Neuronal stem cell (in vitro differentiated cells): ENCODE results near the gene TMEM131L.

ENCODE experiments used
- DNase-seq: peaks from one replicate; pipeline ENCODE4 v3.0.0-alpha.2; 2013; ENCODE audit warnings: low spot score
- H2AFZ ChIP-seq: one replicate; pipeline ENCODE4 v1.6.1; 2013; ENCODE audit warnings: mild to moderate bottlenecking, low read length, inconsistent platforms
- H2AK5ac ChIP-seq: 2 replicates; pipeline ENCODE4 v1.6.1; 2013; ENCODE audit warnings: low read depth, mild to moderate bottlenecking, inconsistent platforms, low read length, moderate library complexity, mixed read lengths
- H2BK120ac ChIP-seq: 2 replicates; pipeline ENCODE4 v1.6.1; 2013; ENCODE audit warnings: low read depth, mild to moderate bottlenecking, inconsistent platforms, low read length, moderate library complexity, mixed read lengths
- H2BK12ac ChIP-seq: one replicate; pipeline ENCODE4 v1.6.1; 2013; ENCODE audit warnings: low read length, inconsistent platforms
- H2BK15ac ChIP-seq: 2 replicates; pipeline ENCODE4 v1.6.1; 2013; ENCODE audit warnings: mild to moderate bottlenecking, low read length, inconsistent platforms, mixed read lengths
- H2BK5ac ChIP-seq: one replicate; pipeline ENCODE4 v1.6.1; 2013; ENCODE audit warnings: inconsistent platforms, mild to moderate bottlenecking, low read length, moderate library complexity
- H3K14ac ChIP-seq: one replicate; pipeline ENCODE4 v1.6.1; 2013; ENCODE audit warnings: low read length, inconsistent platforms
- H3K18ac ChIP-seq: 2 replicates; pipeline ENCODE4 v1.6.1; 2013; ENCODE audit warnings: low read length, inconsistent platforms
- H3K23ac ChIP-seq: 2 replicates; pipeline ENCODE4 v1.6.1; 2013; ENCODE audit warnings: low read depth, mild to moderate bottlenecking, mixed read lengths, low read length, inconsistent platforms; ENCODE audit not compliant: poor library complexity
- H3K27ac ChIP-seq: replicated peaks from 3 replicates; pipeline ENCODE4 v1.5.1; 2013; ENCODE audit warnings: low read length, inconsistent platforms
- H3K27me3 ChIP-seq, 3 experiments: 2 replicates each; pipeline ENCODE4 v1.6.1; 2013; ENCODE audit warnings: low read length in 3 of 3, mild to moderate bottlenecking in 2 of 3, inconsistent platforms in 1 of 3, low read depth in 1 of 3, mixed read lengths in 1 of 3, moderate library complexity in 1 of 3; ENCODE audit not compliant: control insufficient read depth in 3 of 3, insufficient read depth in 3 of 3
- H3K36me3 ChIP-seq, 2 donors: replicated peaks in 1 of 2; 2 replicates each; pipeline ENCODE4 v1.6.1; 2013; ENCODE audit warnings: low read length in 2 of 2; ENCODE audit not compliant: control insufficient read depth in 2 of 2, insufficient read depth in 2 of 2
- H3K4ac ChIP-seq: 2 replicates; pipeline ENCODE4 v1.6.1; 2013; ENCODE audit warnings: inconsistent platforms, mild to moderate bottlenecking, low read length, moderate library complexity
- H3K4me1 ChIP-seq, 2 donors: 1 replicate in 1 of 2; 2 replicates in 1 of 2; pipeline ENCODE4 v1.6.1; 2013; ENCODE audit warnings: low read length in 2 of 2, low read depth in 1 of 2; ENCODE audit not compliant: control insufficient read depth in 2 of 2, insufficient read depth in 1 of 2
- H3K4me2 ChIP-seq: one replicate; pipeline ENCODE4 v1.6.1; 2013; ENCODE audit warnings: mild to moderate bottlenecking, low read length, inconsistent platforms; ENCODE audit not compliant: insufficient read depth, poor library complexity, severe bottlenecking
- H3K4me3 ChIP-seq, 2 donors: 2 replicates each; pipeline ENCODE4 v1.5.1; 2013; ENCODE audit warnings: low read length in 2 of 2, mild to moderate bottlenecking in 2 of 2, inconsistent platforms in 1 of 2, moderate library complexity in 1 of 2
- H3K79me1 ChIP-seq: one replicate; pipeline ENCODE4 v1.6.1; 2013; ENCODE audit warnings: low read depth, mild to moderate bottlenecking, inconsistent platforms, low read length, moderate library complexity
- H3K9ac ChIP-seq: one replicate; pipeline ENCODE4 v1.6.1; 2013; ENCODE audit warnings: mild to moderate bottlenecking, low read depth, low read length, inconsistent platforms; ENCODE audit not compliant: poor library complexity
- H3K9me3 ChIP-seq, 2 donors: replicated peaks in 1 of 2; 2 replicates each; pipeline versions ENCODE3 to v1.6.1; 2013; ENCODE audit warnings: low read length in 2 of 2, mild to moderate bottlenecking in 2 of 2, inconsistent platforms in 1 of 2, low read depth in 1 of 2, mixed read lengths in 1 of 2, moderate library complexity in 1 of 2; ENCODE audit not compliant: control insufficient read depth in 2 of 2, insufficient read depth in 1 of 2
- H4K8ac ChIP-seq: one replicate; pipeline ENCODE4 v1.6.1; 2013; ENCODE audit warnings: low read depth, mild to moderate bottlenecking, inconsistent platforms, low read length, moderate library complexity
- H4K91ac ChIP-seq: one replicate; pipeline ENCODE4 v1.6.1; 2013; ENCODE audit warnings: low read length, low read depth, mild to moderate bottlenecking, inconsistent platforms; ENCODE audit not compliant: poor library complexity
- WGBS, 2 donors: extraction: QIAGEN DNeasy Blood & Tissue Kit; methylation state at CpG; one replicate each; pipeline ENCODE4 v1.1.7; 2013; ENCODE audit warnings: missing lambda C conversion rate in 2 of 2, mixed read lengths in 1 of 2; ENCODE audit not compliant: insufficient read length in 2 of 2, insufficient replicate concordance in 1 of 2; ENCODE audit errors: extremely low coverage in 2 of 2; 5-methylcytosine and 5-hydroxymethylcytosine counted together

TMEM131L gene

GRCh38 chr4:153643406-153644383 is 177.5 kb downstream of the TMEM131L start:
- Histone ChIP-seq H2BK15ac (no peak overlapping the region), H3K4me3 (no peak overlapping the region), H2BK5ac (no peak overlapping the region), H3K27me3 (no peaks in the 10 kb centered on the region), H4K91ac (no peak overlapping the region), H3K4me1 (peaks cover 1 to 2% of the 10 kb centered on the region in 2 donors), H3K4me2 (no peak overlapping the region), H4K8ac (no peak overlapping the region), H2BK12ac (no peak overlapping the region), H3K4ac (no peak overlapping the region), H2AK5ac (no peak overlapping the region), H3K36me3 (no peaks in the 10 kb centered on the region), H3K79me1 (no peaks in the 10 kb centered on the region), H2BK120ac (no peak overlapping the region), H3K23ac (no peak overlapping the region), H3K9me3 (peaks cover 2 to 6% of the 10 kb centered on the region in 2 donors), H3K18ac (no peak overlapping the region), H3K9ac (no peak overlapping the region), H2AFZ (peak overlapping the region; percentile 4), H3K14ac (no peak overlapping the region), H3K27ac (no peak overlapping the region)
- no peak for DNase-seq
- no CpG with 5 or more reads among the region's 9 CpGs for WGBS, 2 donors

GRCh38 chr4:153645183-153645582 is 179.0 kb downstream of the TMEM131L start:
- Histone ChIP-seq H3K4me1 (peaks cover under 1 to 2% of the 10 kb centered on the region in 2 donors), H3K79me1 (no peaks in the 10 kb centered on the region), H3K9me3 (peaks cover 2 to 6% of the 10 kb centered on the region in 2 donors), H3K4ac (no peak overlapping the region), H2AK5ac (no peak overlapping the region), H2BK15ac (no peak overlapping the region), H3K18ac (no peak overlapping the region), H3K4me3 (no peak overlapping the region), H4K91ac (no peak overlapping the region), H2BK5ac (no peak overlapping the region), H3K14ac (no peak overlapping the region), H3K9ac (no peak overlapping the region), H3K27me3 (no peaks in the 10 kb centered on the region), H2AFZ (no peak overlapping the region), H3K23ac (no peak overlapping the region), H3K36me3 (no peaks in the 10 kb centered on the region), H3K27ac (no peak overlapping the region), H3K4me2 (no peak overlapping the region), H2BK12ac (no peak overlapping the region), H4K8ac (no peak overlapping the region), H2BK120ac (no peak overlapping the region)
- no peak for DNase-seq
- no CpG with 5 or more reads among the region's 1 CpG for WGBS, 2 donors

- peaks cover 2 to 6% of the 10 kb centered on the region in 2 donors for H3K9me3 ChIP-seq
- DNase-seq, result no peak
- H3K18ac ChIP-seq, result no peak overlapping the region
- H3K9ac ChIP-seq, result no peak overlapping the region
- no peaks in the 10 kb centered on the region for H3K36me3 ChIP-seq
- H3K4me1 ChIP-seq, result peaks cover 0 to 2% of the 10 kb centered on the region in 2 donors
- H3K14ac ChIP-seq, result no peak overlapping the region
- no peak overlapping the region for H2BK15ac ChIP-seq
- no peak overlapping the region for H2AFZ ChIP-seq
- no peaks in the 10 kb centered on the region for H3K27me3 ChIP-seq
- H2BK120ac ChIP-seq, result no peak overlapping the region
- no CpG with 5 or more reads among the region's 1 CpG for WGBS, 2 donors
- no peak overlapping the region for H3K4me2 ChIP-seq
- H3K4ac ChIP-seq, result no peak overlapping the region
- no peak overlapping the region for H4K8ac ChIP-seq
- no peaks in the 10 kb centered on the region for H3K79me1 ChIP-seq
- H2AK5ac ChIP-seq, result no peak overlapping the region
- no peak overlapping the region for H3K4me3 ChIP-seq
- no peak overlapping the region for H2BK12ac ChIP-seq
- H3K27ac ChIP-seq, result no peak overlapping the region
- no peak overlapping the region for H3K23ac ChIP-seq
- H2BK5ac ChIP-seq, result no peak overlapping the region
- H4K91ac ChIP-seq, result no peak overlapping the region
Observed at GRCh38 chr4:153646261-153646660, 180.1 kb downstream of the TMEM131L start.

GRCh38 chr4:153646978-153647377 is 180.8 kb downstream of the TMEM131L start:
- H2BK5ac ChIP-seq, result no peak overlapping the region
- no peak for DNase-seq
- no peak overlapping the region for H3K14ac ChIP-seq
- no peak overlapping the region for H2BK120ac ChIP-seq
- H3K4me2 ChIP-seq, result no peak overlapping the region
- no peaks in the 10 kb centered on the region for H3K79me1 ChIP-seq
- H3K4ac ChIP-seq, result no peak overlapping the region
- H2BK15ac ChIP-seq, result no peak overlapping the region
- H2BK12ac ChIP-seq, result no peak overlapping the region
- H3K27ac ChIP-seq, result no peak overlapping the region
- H3K18ac ChIP-seq, result no peak overlapping the region
- peaks cover 3 to 6% of the 10 kb centered on the region in 2 donors for H3K4me1 ChIP-seq
- H3K4me3 ChIP-seq, result no peak overlapping the region
- no peak overlapping the region for H3K23ac ChIP-seq
- H3K27me3 ChIP-seq, result no peaks in the 10 kb centered on the region
- no peak overlapping the region for H2AFZ ChIP-seq
- WGBS, 2 donors, result no CpG with 5 or more reads among the region's 1 CpG
- H3K9ac ChIP-seq, result no peak overlapping the region
- H3K36me3 ChIP-seq, result no peaks in the 10 kb centered on the region
- H4K8ac ChIP-seq, result no peak overlapping the region
- peaks cover 2 to 6% of the 10 kb centered on the region in 2 donors for H3K9me3 ChIP-seq
- no peak overlapping the region for H2AK5ac ChIP-seq
- no peak overlapping the region for H4K91ac ChIP-seq
